ENCODE measurements around the gene RFX3. TPM values are rescaled to one million over a fixed set of nuclear protein-coding genes. Genes with fewer than 3 reads are reported as not detected.

Gene RFX3
- total RNA-seq, 2 experiments from 2014 or later = 22.9 to 24.8 TPM

DNA sequence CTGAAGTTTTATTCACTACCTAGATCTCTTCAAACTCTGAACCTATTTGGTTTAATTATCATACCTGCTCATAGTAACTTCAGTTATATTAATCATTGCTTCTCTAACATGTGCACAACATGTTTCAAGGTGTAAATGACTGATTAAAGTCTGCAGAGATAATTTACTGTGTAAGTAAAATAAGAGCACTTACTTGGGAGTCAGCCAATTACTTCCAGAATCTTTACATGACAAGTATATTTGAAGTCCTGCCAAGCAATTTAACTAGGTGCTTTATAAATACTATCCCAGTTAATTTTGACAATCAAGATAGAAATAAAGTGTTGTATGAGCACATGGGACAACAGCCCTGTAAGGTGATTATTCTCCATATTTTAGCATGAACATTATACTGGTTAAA lies 109.9 kb downstream of the RFX3 start:
- H3K27me3 ChIP-seq (ENCODE audit: control insufficient read depth in 1 of 2, insufficient read depth in 2 of 2, low read length in 2 of 2) = no peaks in the 10 kb centered on the region
- intact Hi-C loops (cut with DNase I, micrococcal nuclease) = no loop called here
- POLR2A ChIA-PET = no interaction called here

DNA sequence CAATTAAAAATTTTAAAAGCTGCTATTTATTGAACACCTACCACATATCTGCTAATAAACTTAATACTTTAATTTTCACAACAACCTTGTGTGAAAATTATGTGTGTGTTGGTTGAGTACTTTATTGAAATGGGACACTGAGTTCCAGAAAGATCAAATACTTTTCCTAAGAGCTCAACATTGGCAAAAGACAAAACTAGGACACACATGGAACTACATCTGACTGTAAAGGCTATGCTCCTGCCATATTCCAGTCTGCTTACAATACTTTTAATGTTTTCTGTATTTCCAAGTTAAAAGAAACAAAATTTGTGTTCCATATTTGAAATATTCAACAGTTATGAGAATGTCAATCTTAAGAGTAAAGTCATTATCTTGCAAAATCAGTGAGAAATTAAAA lies 111.8 kb downstream of the RFX3 start:
- H3K36me3 ChIP-seq (ENCODE audit: insufficient read depth, low read length) = no peaks in the 10 kb centered on the region
- no peak overlapping the region for H3K27ac ChIP-seq (ENCODE audit: low read depth in 1 of 2, low read length in 2 of 2)
- Mint-ChIP-seq H3K27ac (no peak overlapping the region), H3K36me3 (ENCODE audit: low read depth) (peaks cover 8% of the 10 kb centered on the region), H3K9me3 (no peaks in the 10 kb centered on the region), H3K4me3 (no peak overlapping the region), H3K4me1 (ENCODE audit: low read depth) (peaks cover 4% of the 10 kb centered on the region), H3K27me3 (no peaks in the 10 kb centered on the region)
- POLR2A ChIA-PET = no interaction called here
- ATAC-seq (ENCODE audit: poor library complexity) (no peak), DNase-seq (no peak)
- no peaks in the 10 kb centered on the region for H3K4me1 ChIP-seq (ENCODE audit: insufficient read depth, low read length)
- no peaks in the 10 kb centered on the region for H3K9me3 ChIP-seq (ENCODE audit: control insufficient read depth in 1 of 2, insufficient read depth in 1 of 2, low read length in 2 of 2)
- no peaks in the 10 kb centered on the region for H3K27me3 ChIP-seq (ENCODE audit: control insufficient read depth in 1 of 2, insufficient read depth in 2 of 2, low read length in 2 of 2)
- H3K4me3 ChIP-seq (ENCODE audit: low read length) = no peak overlapping the region
- intact Hi-C loops (cut with DNase I, micrococcal nuclease) = no loop called here
- TF ChIP-seq, protein P1, sequence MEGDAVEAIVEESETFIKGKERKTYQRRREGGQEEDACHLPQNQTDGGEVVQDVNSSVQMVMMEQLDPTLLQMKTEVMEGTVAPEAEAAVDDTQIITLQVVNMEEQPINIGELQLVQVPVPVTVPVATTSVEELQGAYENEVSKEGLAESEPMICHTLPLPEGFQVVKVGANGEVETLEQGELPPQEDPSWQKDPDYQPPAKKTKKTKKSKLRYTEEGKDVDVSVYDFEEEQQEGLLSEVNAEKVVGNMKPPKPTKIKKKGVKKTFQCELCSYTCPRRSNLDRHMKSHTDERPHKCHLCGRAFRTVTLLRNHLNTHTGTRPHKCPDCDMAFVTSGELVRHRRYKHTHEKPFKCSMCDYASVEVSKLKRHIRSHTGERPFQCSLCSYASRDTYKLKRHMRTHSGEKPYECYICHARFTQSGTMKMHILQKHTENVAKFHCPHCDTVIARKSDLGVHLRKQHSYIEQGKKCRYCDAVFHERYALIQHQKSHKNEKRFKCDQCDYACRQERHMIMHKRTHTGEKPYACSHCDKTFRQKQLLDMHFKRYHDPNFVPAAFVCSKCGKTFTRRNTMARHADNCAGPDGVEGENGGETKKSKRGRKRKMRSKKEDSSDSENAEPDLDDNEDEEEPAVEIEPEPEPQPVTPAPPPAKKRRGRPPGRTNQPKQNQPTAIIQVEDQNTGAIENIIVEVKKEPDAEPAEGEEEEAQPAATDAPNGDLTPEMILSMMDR (IDR thresholded peaks at IDR 0.05) = no peak
- CTCF ChIA-PET = no interaction called here

More for the DNA sequence above, 109.9 kb downstream of the RFX3 start:
- H3K27ac Mint-ChIP-seq = no peak overlapping the region
- CTCF ChIA-PET = no interaction called here
- no peak for ATAC-seq (ENCODE audit: poor library complexity)
- H3K9me3 Mint-ChIP-seq = no peaks in the 10 kb centered on the region
- H3K36me3 ChIP-seq (ENCODE audit: insufficient read depth, low read length) = no peaks in the 10 kb centered on the region
- no peaks in the 10 kb centered on the region for H3K4me1 ChIP-seq (ENCODE audit: insufficient read depth, low read length)
- DNase-seq = no peak
- H3K36me3 Mint-ChIP-seq (ENCODE audit: low read depth) = peaks cover 8% of the 10 kb centered on the region
- no peaks in the 10 kb centered on the region for H3K27me3 Mint-ChIP-seq
- peaks cover 4% of the 10 kb centered on the region for H3K4me1 Mint-ChIP-seq (ENCODE audit: low read depth)
- H3K4me3 ChIP-seq (ENCODE audit: low read length) = no peak overlapping the region
- no peaks in the 10 kb centered on the region for H3K9me3 ChIP-seq (ENCODE audit: control insufficient read depth in 1 of 2, insufficient read depth in 1 of 2, low read length in 2 of 2)
- H3K27ac ChIP-seq (ENCODE audit: low read depth in 1 of 2, low read length in 2 of 2) = no peak overlapping the region
- TF ChIP-seq, protein P1 (IDR thresholded peaks at IDR 0.05) = no peak
- no peak overlapping the region for H3K4me3 Mint-ChIP-seq

DNA sequence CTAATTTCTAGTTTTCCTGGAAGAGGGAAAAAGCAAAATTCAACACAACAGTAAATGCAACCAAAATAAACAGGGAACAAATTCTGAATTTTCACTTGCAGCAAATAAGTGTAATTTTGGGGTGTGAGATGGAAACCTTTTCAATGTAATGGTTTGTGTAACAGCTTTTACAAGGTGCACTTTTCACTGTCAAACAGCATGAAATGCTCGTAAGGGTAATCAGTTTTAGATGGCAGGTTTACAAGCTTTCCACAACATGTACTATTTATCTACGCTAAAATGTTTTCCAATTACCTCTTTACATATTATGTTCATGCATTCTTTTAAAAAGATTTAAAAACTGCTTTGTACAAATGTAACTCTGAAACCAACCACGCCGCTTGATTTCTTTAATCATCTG lies 115.3 kb downstream of the RFX3 start:
- no peak overlapping the region for H3K4me3 ChIP-seq (ENCODE audit: low read length)
- intact Hi-C loops (cut with DNase I, micrococcal nuclease) = no loop called here
- no peak overlapping the region for H3K27ac Mint-ChIP-seq
- no peaks in the 10 kb centered on the region for H3K36me3 Mint-ChIP-seq (ENCODE audit: low read depth)
- POLR2A ChIA-PET = no interaction called here
- peaks cover 4% of the 10 kb centered on the region for H3K4me1 Mint-ChIP-seq (ENCODE audit: low read depth)
- no peak overlapping the region for H3K4me3 Mint-ChIP-seq
- H3K27me3 Mint-ChIP-seq = no peaks in the 10 kb centered on the region
- ATAC-seq (ENCODE audit: poor library complexity) = no peak
- H3K9me3 ChIP-seq (ENCODE audit: control insufficient read depth in 1 of 2, insufficient read depth in 1 of 2, low read length in 2 of 2) = no peaks in the 10 kb centered on the region
- H3K9me3 Mint-ChIP-seq = no peaks in the 10 kb centered on the region
- TF ChIP-seq, protein P1 (IDR thresholded peaks at IDR 0.05) = no peak
- CTCF ChIA-PET = interaction anchor here (2.1 kb wide), 1 partner anchor 31 kb away, joined by 7 read pairs; no protein-coding TSS in a partner anchor
- H3K27me3 ChIP-seq (ENCODE audit: control insufficient read depth in 1 of 2, insufficient read depth in 2 of 2, low read length in 2 of 2) = no peaks in the 10 kb centered on the region
- H3K36me3 ChIP-seq (ENCODE audit: insufficient read depth, low read length) = no peaks in the 10 kb centered on the region
- no peaks in the 10 kb centered on the region for H3K4me1 ChIP-seq (ENCODE audit: insufficient read depth, low read length)
- no peak overlapping the region for H3K27ac ChIP-seq (ENCODE audit: low read depth in 1 of 2, low read length in 2 of 2)
- no peak for DNase-seq
